DND-41 (cell line): ENCODE results near the gene NTN1.

Experiments used
- EZH2 ChIP-seq: IDR thresholded peaks from 3 replicates; pipeline ENCODE4 v1.6.1; 2012; ENCODE audit warnings: borderline replicate concordance, low read depth, mild to moderate bottlenecking, moderate library complexity, low read length, inconsistent platforms; ENCODE audit not compliant: severe bottlenecking
- TF ChIP-seq, protein P1 (sequence below): IDR thresholded peaks from 2 replicates; pipeline ENCODE4 v1.5.1; 2012; ENCODE audit warnings: borderline replicate concordance, low read length, moderate library complexity, mild to moderate bottlenecking; ENCODE audit not compliant: poor library complexity, severe bottlenecking; ENCODE audit errors: extremely low read depth

- TF ChIP-seq, protein P1, sequence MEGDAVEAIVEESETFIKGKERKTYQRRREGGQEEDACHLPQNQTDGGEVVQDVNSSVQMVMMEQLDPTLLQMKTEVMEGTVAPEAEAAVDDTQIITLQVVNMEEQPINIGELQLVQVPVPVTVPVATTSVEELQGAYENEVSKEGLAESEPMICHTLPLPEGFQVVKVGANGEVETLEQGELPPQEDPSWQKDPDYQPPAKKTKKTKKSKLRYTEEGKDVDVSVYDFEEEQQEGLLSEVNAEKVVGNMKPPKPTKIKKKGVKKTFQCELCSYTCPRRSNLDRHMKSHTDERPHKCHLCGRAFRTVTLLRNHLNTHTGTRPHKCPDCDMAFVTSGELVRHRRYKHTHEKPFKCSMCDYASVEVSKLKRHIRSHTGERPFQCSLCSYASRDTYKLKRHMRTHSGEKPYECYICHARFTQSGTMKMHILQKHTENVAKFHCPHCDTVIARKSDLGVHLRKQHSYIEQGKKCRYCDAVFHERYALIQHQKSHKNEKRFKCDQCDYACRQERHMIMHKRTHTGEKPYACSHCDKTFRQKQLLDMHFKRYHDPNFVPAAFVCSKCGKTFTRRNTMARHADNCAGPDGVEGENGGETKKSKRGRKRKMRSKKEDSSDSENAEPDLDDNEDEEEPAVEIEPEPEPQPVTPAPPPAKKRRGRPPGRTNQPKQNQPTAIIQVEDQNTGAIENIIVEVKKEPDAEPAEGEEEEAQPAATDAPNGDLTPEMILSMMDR = no peak
- TF ChIP-seq EZH2 = no peak
These were observed 164.5 kb downstream of the NTN1 start for GRCh38 chr17:9185688-9186284.
